WTC11 (cell line): ENCODE measurements around the gene RUNX1.

ENCODE experiments used
- CTCF ChIP-seq: fragments of 200-600 bp; IDR thresholded peaks from 2 replicates; pipeline ENCODE4 v1.8.0; 2022; ENCODE audit warnings: antibody characterized with exemption
- E2F5 ChIP-seq: sonication (generic); formaldehyde crosslinking; IDR thresholded peaks from 2 replicates; pipeline ENCODE4 v1.8.1; 2022; ENCODE audit warnings: mild to moderate bottlenecking, moderate library complexity, missing genetic modification reagents
- FOXP1 ChIP-seq: sonication (generic); formaldehyde crosslinking; IDR thresholded peaks from 2 replicates; pipeline ENCODE4 v1.8.0; 2022; ENCODE audit warnings: missing genetic modification reagents, mild to moderate bottlenecking, moderate library complexity, borderline replicate concordance
- STAT6 ChIP-seq: sonication (generic); formaldehyde crosslinking; conservative IDR thresholded peaks from 2 replicates; pipeline ENCODE4 v1.8.1; 2023; ENCODE audit warnings: mild to moderate bottlenecking, low read depth, missing genetic modification reagents, moderate library complexity
- TEAD4 ChIP-seq: sonication (generic); formaldehyde crosslinking; IDR thresholded peaks from 2 replicates; pipeline ENCODE4 v1.8.0; 2022; ENCODE audit warnings: mild to moderate bottlenecking, missing genetic modification reagents
- ZNF232 ChIP-seq: sonication (generic); formaldehyde crosslinking; IDR thresholded peaks from 2 replicates; pipeline ENCODE4 v1.8.0; 2022; ENCODE audit warnings: mild to moderate bottlenecking, missing genetic modification reagents

GRCh38 chr21:34858559-34858958, 190.5 kb downstream of the RUNX1 start:
- no peak for TF ChIP-seq CTCF
- no peak for TF ChIP-seq E2F5 (CRISPR knock-in tag)
- no peak for TF ChIP-seq STAT6 (CRISPR knock-in tag)
- no peak for TF ChIP-seq FOXP1
- TF ChIP-seq TEAD4 (CRISPR knock-in tag): no peak
- no peak for TF ChIP-seq ZNF232 (CRISPR knock-in tag)
